Measurements from ENCODE around the gene STIM1. TPM values are rescaled to one million over a fixed set of nuclear protein-coding genes. Genes with fewer than 3 reads are reported as not detected.

Gene STIM1
- total and polyA plus RNA-seq, 10 of the 15 experiments (the other 5 are each of a cell fraction or from before 2014, with no cell fraction given) = 8.6 to 57.7 (median 29.3) TPM

DNA sequence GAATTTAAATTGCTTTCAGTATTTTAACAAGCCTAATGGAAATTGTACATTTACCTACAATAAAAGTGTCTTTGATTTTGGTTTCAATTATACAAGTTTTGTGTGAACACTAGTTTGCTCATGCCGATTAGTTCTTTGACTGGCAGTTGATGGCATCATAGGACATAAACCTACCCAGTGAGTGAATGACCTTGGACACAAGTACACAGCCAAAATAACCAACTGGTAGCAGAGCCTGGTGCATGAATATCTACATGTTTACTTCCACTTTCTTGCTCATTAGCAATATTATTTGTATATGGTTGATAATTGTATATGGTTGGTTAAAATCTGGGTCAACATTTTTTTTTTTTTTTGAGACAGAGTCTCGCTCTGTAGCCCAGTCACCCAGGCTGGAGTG lies 37.8 kb downstream of the STIM1 start:
- Histone ChIP-seq H3K4me1 (ENCODE audit: control insufficient read depth, insufficient read depth, low read length) (peaks cover 29% of the 10 kb centered on the region), H3K9ac (ENCODE audit: control insufficient read depth, insufficient read depth, low read length) (peak overlapping the region; percentile 63), H2AFZ (ENCODE audit: control insufficient read depth, low read depth, low read length) (no peak overlapping the region; the same call in 1 of the 2 replicates), H3K27me3 (replicated peaks in 1 of 2; ENCODE audit: control insufficient read depth in 2 of 2, insufficient read depth in 2 of 2, low read length in 1 of 2) (no peaks in the 10 kb centered on the region), H3K4me2 (ENCODE audit: control insufficient read depth, insufficient read depth) (peak overlapping the region; percentile 92), H3K79me2 (ENCODE audit: control insufficient read depth, insufficient read depth, low read length) (peaks cover 57% of the 10 kb centered on the region), H3K36me3 (ENCODE audit: control insufficient read depth in 2 of 2, insufficient read depth in 2 of 2, low read length in 1 of 2) (peaks cover 0 to 3% of the 10 kb centered on the region in 2 experiments; a peak in 2 of 4 replicates), H4K20me1 (ENCODE audit: control insufficient read depth, insufficient read depth) (no peaks in the 10 kb centered on the region), H3K4me3 (peak overlapping the region; percentile 70), H3K9me3 (replicated peaks; ENCODE audit: control insufficient read depth, insufficient read depth, low read length) (peaks cover 2% of the 10 kb centered on the region; the same call in 1 of the 3 replicates), H3K27ac (ENCODE audit: control insufficient read depth, insufficient read depth) (peak overlapping the region; percentile 98)
- no peak for DNase-seq (ENCODE audit: low read depth, low spot score)
- peak; percentile 49 for ATAC-seq
- ChIA-PET POLR2A (interaction anchor here (0.5 to 3.6 kb wide), 13 partner anchors 10 to 226 kb away, joined by 3 to 65 read pairs (median 8); partner anchors contain the start of genes RHOG and STIM1), SMC1A (ENCODE audit: uncharacterized antibody, unreplicated experiment) (interaction anchor here (0.7 to 6.1 kb wide), 18 partner anchors 10 to 180 kb away, joined by 3 to 71 read pairs (median 7); partner anchors contain the start of gene STIM1), RAD21 (ENCODE audit: unreplicated experiment) (interaction anchor here (0.5 to 6.4 kb wide), 18 partner anchors 13 to 179 kb away, joined by 3 to 134 read pairs (median 7); partner anchors contain the start of gene STIM1), CTCF (interaction anchor here (0.8 to 4.4 kb wide), 13 partner anchors 9 to 179 kb away, joined by 3 to 47 read pairs (median 8); partner anchors contain the start of gene STIM1)
- WGBS (ENCODE audit: insufficient coverage, insufficient replicate concordance, low lambda C conversion rate, missing lambda C conversion rate) = 42% methylated on average over 2 of the region's 2 CpGs
- intact Hi-C loops (cut with micrococcal nuclease; ENCODE audit: unreplicated experiment) (no loop called here), in situ Hi-C loops (cut with MboI) (no loop called here)
- FAIRE-seq = no peak
- peak; percentile 86; the same call in 1 of the 2 replicates for TF ChIP-seq ESRRA (IDR thresholded peaks at IDR 0.05; ENCODE audit: low read length)
- TF ChIP-seq, protein P1, sequence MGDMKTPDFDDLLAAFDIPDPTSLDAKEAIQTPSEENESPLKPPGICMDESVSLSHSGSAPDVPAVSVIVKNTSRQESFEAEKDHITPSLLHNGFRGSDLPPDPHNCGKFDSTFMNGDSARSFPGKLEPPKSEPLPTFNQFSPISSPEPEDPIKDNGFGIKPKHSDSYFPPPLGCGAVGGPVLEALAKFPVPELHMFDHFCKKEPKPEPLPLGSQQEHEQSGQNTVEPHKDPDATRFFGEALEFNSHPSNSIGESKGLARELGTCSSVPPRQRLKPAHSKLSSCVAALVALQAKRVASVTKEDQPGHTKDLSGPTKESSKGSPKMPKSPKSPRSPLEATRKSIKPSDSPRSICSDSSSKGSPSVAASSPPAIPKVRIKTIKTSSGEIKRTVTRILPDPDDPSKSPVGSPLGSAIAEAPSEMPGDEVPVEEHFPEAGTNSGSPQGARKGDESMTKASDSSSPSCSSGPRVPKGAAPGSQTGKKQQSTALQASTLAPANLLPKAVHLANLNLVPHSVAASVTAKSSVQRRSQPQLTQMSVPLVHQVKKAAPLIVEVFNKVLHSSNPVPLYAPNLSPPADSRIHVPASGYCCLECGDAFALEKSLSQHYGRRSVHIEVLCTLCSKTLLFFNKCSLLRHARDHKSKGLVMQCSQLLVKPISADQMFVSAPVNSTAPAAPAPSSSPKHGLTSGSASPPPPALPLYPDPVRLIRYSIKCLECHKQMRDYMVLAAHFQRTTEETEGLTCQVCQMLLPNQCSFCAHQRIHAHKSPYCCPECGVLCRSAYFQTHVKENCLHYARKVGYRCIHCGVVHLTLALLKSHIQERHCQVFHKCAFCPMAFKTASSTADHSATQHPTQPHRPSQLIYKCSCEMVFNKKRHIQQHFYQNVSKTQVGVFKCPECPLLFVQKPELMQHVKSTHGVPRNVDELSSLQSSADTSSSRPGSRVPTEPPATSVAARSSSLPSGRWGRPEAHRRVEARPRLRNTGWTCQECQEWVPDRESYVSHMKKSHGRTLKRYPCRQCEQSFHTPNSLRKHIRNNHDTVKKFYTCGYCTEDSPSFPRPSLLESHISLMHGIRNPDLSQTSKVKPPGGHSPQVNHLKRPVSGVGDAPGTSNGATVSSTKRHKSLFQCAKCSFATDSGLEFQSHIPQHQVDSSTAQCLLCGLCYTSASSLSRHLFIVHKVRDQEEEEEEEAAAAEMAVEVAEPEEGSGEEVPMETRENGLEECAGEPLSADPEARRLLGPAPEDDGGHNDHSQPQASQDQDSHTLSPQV (IDR thresholded peaks at IDR 0.05) = no peak
- TF ChIP-seq, protein P2, sequence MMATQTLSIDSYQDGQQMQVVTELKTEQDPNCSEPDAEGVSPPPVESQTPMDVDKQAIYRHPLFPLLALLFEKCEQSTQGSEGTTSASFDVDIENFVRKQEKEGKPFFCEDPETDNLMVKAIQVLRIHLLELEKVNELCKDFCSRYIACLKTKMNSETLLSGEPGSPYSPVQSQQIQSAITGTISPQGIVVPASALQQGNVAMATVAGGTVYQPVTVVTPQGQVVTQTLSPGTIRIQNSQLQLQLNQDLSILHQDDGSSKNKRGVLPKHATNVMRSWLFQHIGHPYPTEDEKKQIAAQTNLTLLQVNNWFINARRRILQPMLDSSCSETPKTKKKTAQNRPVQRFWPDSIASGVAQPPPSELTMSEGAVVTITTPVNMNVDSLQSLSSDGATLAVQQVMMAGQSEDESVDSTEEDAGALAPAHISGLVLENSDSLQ (IDR thresholded peaks at IDR 0.05) = peak; percentile 77; the same call in 1 of the 2 replicates
- no TSS peak for BruUV-seq (replicated peaks)

Measured in GM12878 (cell line).